K562 (cell line): ENCODE data around the gene SPX. TPM values are rescaled to one million over a fixed set of nuclear protein-coding genes. Genes with fewer than 3 reads are reported as not detected.
A peak's percentile ranks its signal among the peaks of the same experiment; 100 is the strongest.

Experiments
- E2F1 ChIP-seq: sonication (generic); formaldehyde crosslinking; IDR thresholded peaks from 2 replicates; pipeline ENCODE4 v1.8.1; 2023; ENCODE audit warnings: mild to moderate bottlenecking, missing genetic modification reagents, moderate library complexity
- ELF2 ChIP-seq: fragments of 250-450 bp; sonication (Bioruptor Pico); IDR thresholded peaks from 2 replicates; pipeline ENCODE4 v1.5.0; 2021; ENCODE audit warnings: mild to moderate bottlenecking
- HNRNPL ChIP-seq: fragments of 200-400 bp; formaldehyde crosslinking; IDR thresholded peaks from 2 replicates; pipeline ENCODE4 v1.6.1; 2017; ENCODE audit warnings: low read depth, mild to moderate bottlenecking, low read length
- JUNB ChIP-seq: fragments of 450-650 bp; formaldehyde crosslinking; conservative IDR thresholded peaks from 2 replicates; pipeline ENCODE4 v1.4.0; 2020; ENCODE audit warnings: mild to moderate bottlenecking
- L3MBTL2 ChIP-seq: fragments of 450-650 bp; IDR thresholded peaks from 2 replicates; pipeline ENCODE4 v1.6.1; 2016; ENCODE audit warnings: mild to moderate bottlenecking, moderate library complexity
- MLLT1 ChIP-seq, 2 experiments: fragments of 450-650 bp; IDR thresholded peaks; 2 replicates each; pipeline ENCODE4 v1.6.1; 2016
- NFYB ChIP-seq: IDR thresholded peaks from 2 replicates; pipeline ENCODE4 v1.6.1; 2011; ENCODE audit warnings: mild to moderate bottlenecking, moderate library complexity; ENCODE audit not compliant: insufficient read length; ENCODE audit errors: extremely low read depth
- PHF8 ChIP-seq: fragments of 200-600 bp; sonication (generic); IDR thresholded peaks from 2 replicates; pipeline ENCODE4 v1.6.1; 2012; ENCODE audit warnings: mixed run types, mild to moderate bottlenecking, inconsistent platforms, low read length, moderate library complexity, borderline replicate concordance
- RBM25 ChIP-seq: fragments of 200-400 bp; formaldehyde crosslinking; IDR thresholded peaks from 2 replicates; pipeline ENCODE4 v1.6.1; 2018; ENCODE audit warnings: low read length, low read depth, moderate library complexity; ENCODE audit not compliant: severe bottlenecking
- SMARCB1 ChIP-seq: IDR thresholded peaks from 2 replicates; pipeline ENCODE4 v1.6.1; 2011; ENCODE audit warnings: improper control_type of control experiment, low read depth; ENCODE audit not compliant: insufficient read length
- SUPT5H ChIP-seq: fragments of 450-650 bp; IDR thresholded peaks from 2 replicates; pipeline ENCODE4 v1.6.1; 2016
- TAF1 ChIP-seq: IDR thresholded peaks from 2 replicates; pipeline ENCODE4 v1.6.1; 2011; ENCODE audit warnings: mild to moderate bottlenecking, low read length, moderate library complexity; ENCODE audit not compliant: insufficient read depth, control insufficient read depth, severe bottlenecking; ENCODE audit errors: extremely low read depth
- ZEB2 ChIP-seq: fragments of 450-650 bp; IDR thresholded peaks from 2 replicates; pipeline ENCODE4 v1.6.1; 2016
- ZNF140 ChIP-seq: fragments of 250-450 bp; sonication (Bioruptor Pico); IDR thresholded peaks from 2 replicates; pipeline ENCODE4 v1.8.0; 2021; ENCODE audit warnings: moderate library complexity, mild to moderate bottlenecking, inconsistent platforms
- ZNF212 ChIP-seq: fragments of 450-650 bp; formaldehyde crosslinking; IDR thresholded peaks from 2 replicates; pipeline ENCODE4 v1.4.0; 2020; ENCODE audit warnings: mild to moderate bottlenecking
- ZNF507 ChIP-seq: conservative IDR thresholded peaks from 2 replicates; pipeline ENCODE4 v1.6.1; 2017; ENCODE audit warnings: missing genetic modification characterization, missing compliant biosample characterization
- ZNF707 ChIP-seq: fragments of 250-450 bp; sonication (Bioruptor Pico); conservative IDR thresholded peaks from 2 replicates; pipeline ENCODE4 v1.8.0; 2022; ENCODE audit warnings: inconsistent platforms, mild to moderate bottlenecking, moderate library complexity
- ZNF76 ChIP-seq: fragments of 250-450 bp; sonication (Bioruptor Pico); IDR thresholded peaks from 2 replicates; pipeline ENCODE4 v1.4.0; 2020; ENCODE audit warnings: mild to moderate bottlenecking, moderate library complexity, borderline replicate concordance
- ZNF766 ChIP-seq: fragments of 200-800 bp; sonication (Bioruptor generic); conservative IDR thresholded peaks from 2 replicates; pipeline ENCODE4 v1.6.1; 2016; ENCODE audit warnings: missing genetic modification characterization, missing compliant biosample characterization
- polyA plus RNA-seq, 8 experiments: library from polyadenylated mRNA; depleted of rRNA in 4 of 8; stranded (reverse) in 5 of 8; unstranded in 3 of 8; fragments of >200 nt; fragmentation: Nextera tagmentation in 2 of 8; fragmentation: Illumina TruSeq in 1 of 8; extraction: Ambion mirVana in 2 of 8; extraction: Trizol in 1 of 8; gene quantifications; 2 replicates each; pipeline versions ENCODE4 v1.2.1 to v1.2.3, GENCODE V29; 2011 to 2014; ENCODE audit warnings: inconsistent platforms in 1 of 8, missing spikeins in 1 of 8
- total RNA-seq, 7 experiments: library from RNA; depleted of rRNA in 6 of 7; stranded (reverse); fragments of >200 nt in 6 of 7; fragmentation: Illumina TruSeq in 2 of 7; extraction: Trizol in 2 of 7; gene quantifications; 2 replicates each; pipeline versions ENCODE4 v1.2.1 to v1.2.3, GENCODE V29; 2011 to 2021; ENCODE audit warnings: low replicate concordance in 1 of 7
- TF ChIP-seq, protein P1 (sequence below): sonication (generic); formaldehyde crosslinking; IDR thresholded peaks from 2 replicates; pipeline ENCODE4 v1.8.1; 2022; ENCODE audit warnings: missing genetic modification reagents
- TF ChIP-seq, protein P2 (sequence below), 2 experiments: fragments of 150-350 bp in 1 of 2; IDR thresholded peaks; 2 replicates each; pipeline ENCODE4 v1.6.1; 2012 to 2016; ENCODE audit warnings: low read depth in 2 of 2, low read length in 2 of 2, mild to moderate bottlenecking in 1 of 2, moderate library complexity in 1 of 2

SPX gene
- total and polyA plus RNA-seq, 9 of the 15 experiments (the other 6 are each of a cell fraction or from before 2014, with no cell fraction given): 0.06 to 0.40 (median 0.14) TPM

DNA sequence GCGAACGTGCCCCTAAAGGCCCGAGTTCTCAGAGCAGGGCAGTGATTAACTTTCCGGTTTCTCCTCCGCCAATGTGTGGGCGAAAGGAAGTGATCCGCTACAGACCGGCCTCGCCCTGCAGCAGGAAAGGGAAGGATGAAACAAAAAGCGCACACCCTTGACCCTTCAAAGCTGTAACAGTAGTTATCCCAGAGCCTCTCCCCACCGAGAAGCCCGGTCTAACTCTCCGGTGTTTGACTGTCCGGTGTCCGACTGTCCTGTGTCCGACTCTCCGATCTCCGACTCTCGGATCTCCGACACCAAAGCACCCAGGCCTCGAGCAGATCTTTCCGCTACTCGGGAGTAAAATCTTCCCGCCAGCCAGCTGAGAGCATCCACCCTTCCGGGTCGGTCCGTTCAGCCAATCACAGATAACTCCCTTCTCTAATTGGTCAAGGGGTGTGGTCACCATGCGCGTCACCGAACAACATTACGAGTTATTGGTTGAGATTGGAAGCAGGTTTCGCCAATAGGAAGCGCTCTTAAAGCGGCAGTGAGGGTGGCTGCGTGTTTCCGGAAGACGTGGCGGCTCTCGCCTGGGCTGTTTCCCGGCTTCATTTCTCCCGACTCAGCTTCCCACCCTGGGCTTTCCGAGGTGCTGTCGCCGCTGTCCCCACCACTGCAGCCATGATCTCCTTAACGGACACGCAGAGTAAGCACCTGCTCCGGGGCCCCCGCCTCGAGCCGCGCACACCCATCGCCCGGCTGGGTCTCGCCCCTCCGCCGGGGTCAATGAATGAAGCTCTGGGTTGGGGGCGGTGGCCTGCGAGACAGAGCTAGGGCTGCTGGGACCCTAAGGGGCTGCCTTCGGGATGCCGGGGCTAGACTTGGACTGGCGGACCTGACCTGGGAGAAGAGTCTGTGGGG is 24.6 kb upstream of the SPX start, which contains the start of the genes GOLT1B and RECQL (continued):
- no peak for TF ChIP-seq HNRNPL
- TF ChIP-seq RBM25: peak; percentile 90
- TF ChIP-seq ZNF507 (tag): no peak
- TF ChIP-seq SUPT5H: peak; percentile 78
- TF ChIP-seq NFYB: peak; percentile 96
- peak; percentile 74; the same call in 1 of the 2 replicates for TF ChIP-seq PHF8
- TF ChIP-seq, protein P1, sequence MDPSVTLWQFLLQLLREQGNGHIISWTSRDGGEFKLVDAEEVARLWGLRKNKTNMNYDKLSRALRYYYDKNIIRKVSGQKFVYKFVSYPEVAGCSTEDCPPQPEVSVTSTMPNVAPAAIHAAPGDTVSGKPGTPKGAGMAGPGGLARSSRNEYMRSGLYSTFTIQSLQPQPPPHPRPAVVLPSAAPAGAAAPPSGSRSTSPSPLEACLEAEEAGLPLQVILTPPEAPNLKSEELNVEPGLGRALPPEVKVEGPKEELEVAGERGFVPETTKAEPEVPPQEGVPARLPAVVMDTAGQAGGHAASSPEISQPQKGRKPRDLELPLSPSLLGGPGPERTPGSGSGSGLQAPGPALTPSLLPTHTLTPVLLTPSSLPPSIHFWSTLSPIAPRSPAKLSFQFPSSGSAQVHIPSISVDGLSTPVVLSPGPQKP (CRISPR knock-in tag): no peak
- TF ChIP-seq L3MBTL2: peak; percentile 94
- TF ChIP-seq MLLT1 (IDR thresholded peaks at IDR 0.05): peak in 1 of 2 experiments; percentile 92; a peak in 2 of 4 replicates
- TF ChIP-seq ZNF212 (CRISPR knock-in tag): no peak
- TF ChIP-seq, protein P2, sequence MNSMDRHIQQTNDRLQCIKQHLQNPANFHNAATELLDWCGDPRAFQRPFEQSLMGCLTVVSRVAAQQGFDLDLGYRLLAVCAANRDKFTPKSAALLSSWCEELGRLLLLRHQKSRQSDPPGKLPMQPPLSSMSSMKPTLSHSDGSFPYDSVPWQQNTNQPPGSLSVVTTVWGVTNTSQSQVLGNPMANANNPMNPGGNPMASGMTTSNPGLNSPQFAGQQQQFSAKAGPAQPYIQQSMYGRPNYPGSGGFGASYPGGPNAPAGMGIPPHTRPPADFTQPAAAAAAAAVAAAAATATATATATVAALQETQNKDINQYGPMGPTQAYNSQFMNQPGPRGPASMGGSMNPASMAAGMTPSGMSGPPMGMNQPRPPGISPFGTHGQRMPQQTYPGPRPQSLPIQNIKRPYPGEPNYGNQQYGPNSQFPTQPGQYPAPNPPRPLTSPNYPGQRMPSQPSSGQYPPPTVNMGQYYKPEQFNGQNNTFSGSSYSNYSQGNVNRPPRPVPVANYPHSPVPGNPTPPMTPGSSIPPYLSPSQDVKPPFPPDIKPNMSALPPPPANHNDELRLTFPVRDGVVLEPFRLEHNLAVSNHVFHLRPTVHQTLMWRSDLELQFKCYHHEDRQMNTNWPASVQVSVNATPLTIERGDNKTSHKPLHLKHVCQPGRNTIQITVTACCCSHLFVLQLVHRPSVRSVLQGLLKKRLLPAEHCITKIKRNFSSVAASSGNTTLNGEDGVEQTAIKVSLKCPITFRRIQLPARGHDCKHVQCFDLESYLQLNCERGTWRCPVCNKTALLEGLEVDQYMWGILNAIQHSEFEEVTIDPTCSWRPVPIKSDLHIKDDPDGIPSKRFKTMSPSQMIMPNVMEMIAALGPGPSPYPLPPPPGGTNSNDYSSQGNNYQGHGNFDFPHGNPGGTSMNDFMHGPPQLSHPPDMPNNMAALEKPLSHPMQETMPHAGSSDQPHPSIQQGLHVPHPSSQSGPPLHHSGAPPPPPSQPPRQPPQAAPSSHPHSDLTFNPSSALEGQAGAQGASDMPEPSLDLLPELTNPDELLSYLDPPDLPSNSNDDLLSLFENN (IDR thresholded peaks at IDR 0.05; ENCODE audit: low read depth in 2 of 2, low read length in 2 of 2): no peak
- TF ChIP-seq ZNF76 (CRISPR knock-in tag): no peak
- TF ChIP-seq SMARCB1: no peak
- TF ChIP-seq ZNF766 (CRISPR knock-in tag): no peak
- no peak for TF ChIP-seq ZEB2
- no peak for TF ChIP-seq JUNB (CRISPR knock-in tag)
- TF ChIP-seq ZNF140: no peak
- peak; percentile 63 for TF ChIP-seq TAF1
- TF ChIP-seq ZNF707 (CRISPR knock-in tag): no peak
- TF ChIP-seq E2F1: no peak
- TF ChIP-seq ELF2: peak; percentile 91
